WTC11 (cell line): Measurements from ENCODE around the gene PHF21B. TPM values are rescaled to one million over a fixed set of nuclear protein-coding genes. Genes with fewer than 3 reads are reported as not detected.
A peak's percentile ranks its signal among the peaks of the same experiment; 100 is the strongest.

Source experiments
- ATAC-seq: fragments of 200-7000 bp; cut with Tn5 transposase; 2 replicates; pipeline ENCODE4 v1.10.0; 2021; ENCODE audit warnings: mild to moderate bottlenecking, moderate library complexity
- CTCF ChIA-PET: fragments of 300-600 bp; sonication (Branson Sonifier 250); formaldehyde crosslinking; loops from one replicate; lab custom pipeline; 2021; ENCODE audit warnings: antibody characterized with exemption; lab: Charles Lee
- POLR2A ChIA-PET: fragments of 350-600 bp; sonication (Branson Sonifier 250); formaldehyde crosslinking; loops from one replicate; lab custom pipeline; 2021; ENCODE audit warnings: antibody characterized with exemption; lab: Charles Lee
- DNase-seq: peaks from one replicate; pipeline ENCODE4 v3.0.0; 2021; ENCODE audit warnings: low spot score
- H3K27ac Mint-ChIP-seq: 2 replicates; pipeline ENCODE4 v1.8.0; 2021; ENCODE audit warnings: mixed read lengths
- H3K27me3 Mint-ChIP-seq: 2 replicates; pipeline ENCODE4 v1.8.0; 2021; ENCODE audit warnings: low read depth, mild to moderate bottlenecking, moderate library complexity, mixed read lengths
- H3K36me3 Mint-ChIP-seq: 2 replicates; pipeline ENCODE4 v1.8.0; 2021; ENCODE audit warnings: mixed read lengths
- H3K4me1 Mint-ChIP-seq: 2 replicates; pipeline ENCODE4 v1.8.0; 2022; ENCODE audit warnings: mixed read lengths
- H3K4me3 Mint-ChIP-seq: 2 replicates; pipeline ENCODE4 v1.8.0; 2021; ENCODE audit warnings: mild to moderate bottlenecking, moderate library complexity, mixed read lengths
- H3K9me3 Mint-ChIP-seq: 2 replicates; pipeline ENCODE4 v1.8.0; 2021; ENCODE audit warnings: mixed read lengths
- ATF1 ChIP-seq: sonication (generic); formaldehyde crosslinking; IDR thresholded peaks from 2 replicates; pipeline ENCODE4 v1.8.1; 2023; ENCODE audit warnings: mild to moderate bottlenecking, moderate library complexity, missing genetic modification reagents
- GABPB1 ChIP-seq: sonication (generic); formaldehyde crosslinking; IDR thresholded peaks from 2 replicates; pipeline ENCODE4 v1.8.1; 2023; ENCODE audit warnings: mild to moderate bottlenecking, missing genetic modification reagents
- GRHL2 ChIP-seq: fragments of 250-450 bp; sonication (Bioruptor Pico); IDR thresholded peaks from 2 replicates; pipeline ENCODE4 v1.8.0; 2022; ENCODE audit warnings: mild to moderate bottlenecking, moderate library complexity; ENCODE audit not compliant: insufficient replicate concordance, severe bottlenecking
- HMGA2 ChIP-seq: fragments of 250-450 bp; sonication (Bioruptor Pico); IDR thresholded peaks from 2 replicates; pipeline ENCODE4 v1.4.0; 2021; ENCODE audit warnings: mild to moderate bottlenecking, moderate library complexity
- IRF2 ChIP-seq: sonication (generic); formaldehyde crosslinking; IDR thresholded peaks from 2 replicates; pipeline ENCODE4 v1.8.0; 2022; ENCODE audit warnings: low read depth, missing genetic modification reagents, borderline replicate concordance
- NR1H2 ChIP-seq: sonication (generic); formaldehyde crosslinking; IDR thresholded peaks from 2 replicates; pipeline ENCODE4 v1.9.0; 2021; ENCODE audit warnings: mild to moderate bottlenecking, moderate library complexity, missing genetic modification reagents
- ZNF396 ChIP-seq: fragments of 250-450 bp; sonication (Bioruptor Pico); IDR thresholded peaks from 2 replicates; pipeline ENCODE4 v1.8.0; 2021; ENCODE audit warnings: mild to moderate bottlenecking, moderate library complexity, borderline replicate concordance
- total RNA-seq: library from RNA; stranded (reverse); gene quantifications from 3 replicates; pipeline ENCODE4 v1.2.3, GENCODE V29; 2021
- TF ChIP-seq, protein P1 (sequence below): sonication (generic); formaldehyde crosslinking; IDR thresholded peaks from 2 replicates; pipeline ENCODE4 v1.8.1; 2022; ENCODE audit warnings: missing genetic modification reagents, borderline replicate concordance
- TF ChIP-seq, protein P2 (sequence below): sonication (generic); formaldehyde crosslinking; conservative IDR thresholded peaks from 2 replicates; pipeline ENCODE4 v1.8.1; 2023; ENCODE audit warnings: mild to moderate bottlenecking, low read depth, missing genetic modification reagents, moderate library complexity
- TF ChIP-seq, protein P3 (sequence below): sonication (generic); formaldehyde crosslinking; IDR thresholded peaks from 2 replicates; pipeline ENCODE4 v1.8.1; 2023; ENCODE audit warnings: mild to moderate bottlenecking, missing genetic modification reagents
- TF ChIP-seq, protein P4 (sequence below): sonication (generic); formaldehyde crosslinking; IDR thresholded peaks from 2 replicates; pipeline ENCODE4 v1.8.1; 2023; ENCODE audit warnings: mild to moderate bottlenecking, missing genetic modification reagents, borderline replicate concordance
- TF ChIP-seq, protein P5 (sequence below): sonication (generic); formaldehyde crosslinking; IDR thresholded peaks from 2 replicates; pipeline ENCODE4 v1.8.0; 2023; ENCODE audit warnings: mild to moderate bottlenecking, missing genetic modification reagents

PHF21B gene
- total RNA-seq, 1 experiment from 2014 or later: 107 TPM

DNA sequence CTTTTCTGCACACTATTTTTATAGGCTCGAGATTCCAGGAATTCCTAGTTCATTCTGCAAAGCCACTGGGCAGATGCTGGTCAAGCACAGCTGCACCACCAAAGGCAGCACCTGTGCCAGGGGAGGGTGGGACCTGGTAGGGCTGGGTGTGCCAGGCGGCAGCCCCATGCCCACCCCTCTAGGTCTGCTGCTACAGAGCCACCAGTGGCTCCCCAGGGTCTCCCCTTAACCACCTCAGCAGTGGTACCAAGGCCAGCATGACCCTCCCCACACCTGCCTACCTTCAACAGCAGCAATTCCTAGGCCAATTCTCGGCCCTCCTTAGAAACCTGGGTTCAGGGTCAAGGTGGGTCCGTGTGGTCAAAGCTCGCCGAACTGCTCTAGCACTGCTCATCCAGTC lies 39.5 kb downstream of the PHF21B start:
- POLR2A ChIA-PET: interaction anchor here (0.8 to 1.5 kb wide), 2 partner anchors 17 to 19 kb away, joined by 3 read pairs; no protein-coding TSS in a partner anchor
- CTCF ChIA-PET: interaction anchor here (0.6 kb wide), 1 partner anchor 142 kb away, joined by 5 read pairs; no protein-coding TSS in a partner anchor

More for the DNA sequence above, 39.5 kb downstream of the PHF21B start:
- Mint-ChIP-seq H3K4me3 (no peak overlapping the region), H3K27me3 (no peaks in the 10 kb centered on the region), H3K36me3 (peaks cover 41% of the 10 kb centered on the region), H3K27ac (peak overlapping the region; percentile 84; the same call in 1 of the 2 replicates), H3K9me3 (no peaks in the 10 kb centered on the region), H3K4me1 (peaks cover 83% of the 10 kb centered on the region)
- ATAC-seq (no peak), DNase-seq (no peak)
- TF ChIP-seq ATF1 (CRISPR knock-in tag) (no peak), HMGA2 (no peak), GABPB1 (no peak), GRHL2 (CRISPR knock-in tag) (no peak), ZNF396 (no peak), NR1H2 (CRISPR knock-in tag) (no peak), IRF2 (CRISPR knock-in tag) (no peak)
- TF ChIP-seq, protein P1, sequence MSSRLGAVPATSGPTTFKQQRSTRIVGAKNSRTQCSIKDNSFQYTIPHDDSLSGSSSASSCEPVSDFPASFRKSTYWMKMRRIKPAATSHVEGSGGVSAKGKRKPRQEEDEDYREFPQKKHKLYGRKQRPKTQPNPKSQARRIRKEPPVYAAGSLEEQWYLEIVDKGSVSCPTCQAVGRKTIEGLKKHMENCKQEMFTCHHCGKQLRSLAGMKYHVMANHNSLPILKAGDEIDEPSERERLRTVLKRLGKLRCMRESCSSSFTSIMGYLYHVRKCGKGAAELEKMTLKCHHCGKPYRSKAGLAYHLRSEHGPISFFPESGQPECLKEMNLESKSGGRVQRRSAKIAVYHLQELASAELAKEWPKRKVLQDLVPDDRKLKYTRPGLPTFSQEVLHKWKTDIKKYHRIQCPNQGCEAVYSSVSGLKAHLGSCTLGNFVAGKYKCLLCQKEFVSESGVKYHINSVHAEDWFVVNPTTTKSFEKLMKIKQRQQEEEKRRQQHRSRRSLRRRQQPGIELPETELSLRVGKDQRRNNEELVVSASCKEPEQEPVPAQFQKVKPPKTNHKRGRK (CRISPR knock-in tag): no peak
- TF ChIP-seq, protein P2, sequence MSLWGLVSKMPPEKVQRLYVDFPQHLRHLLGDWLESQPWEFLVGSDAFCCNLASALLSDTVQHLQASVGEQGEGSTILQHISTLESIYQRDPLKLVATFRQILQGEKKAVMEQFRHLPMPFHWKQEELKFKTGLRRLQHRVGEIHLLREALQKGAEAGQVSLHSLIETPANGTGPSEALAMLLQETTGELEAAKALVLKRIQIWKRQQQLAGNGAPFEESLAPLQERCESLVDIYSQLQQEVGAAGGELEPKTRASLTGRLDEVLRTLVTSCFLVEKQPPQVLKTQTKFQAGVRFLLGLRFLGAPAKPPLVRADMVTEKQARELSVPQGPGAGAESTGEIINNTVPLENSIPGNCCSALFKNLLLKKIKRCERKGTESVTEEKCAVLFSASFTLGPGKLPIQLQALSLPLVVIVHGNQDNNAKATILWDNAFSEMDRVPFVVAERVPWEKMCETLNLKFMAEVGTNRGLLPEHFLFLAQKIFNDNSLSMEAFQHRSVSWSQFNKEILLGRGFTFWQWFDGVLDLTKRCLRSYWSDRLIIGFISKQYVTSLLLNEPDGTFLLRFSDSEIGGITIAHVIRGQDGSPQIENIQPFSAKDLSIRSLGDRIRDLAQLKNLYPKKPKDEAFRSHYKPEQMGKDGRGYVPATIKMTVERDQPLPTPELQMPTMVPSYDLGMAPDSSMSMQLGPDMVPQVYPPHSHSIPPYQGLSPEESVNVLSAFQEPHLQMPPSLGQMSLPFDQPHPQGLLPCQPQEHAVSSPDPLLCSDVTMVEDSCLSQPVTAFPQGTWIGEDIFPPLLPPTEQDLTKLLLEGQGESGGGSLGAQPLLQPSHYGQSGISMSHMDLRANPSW (CRISPR knock-in tag): no peak
- TF ChIP-seq, protein P3, sequence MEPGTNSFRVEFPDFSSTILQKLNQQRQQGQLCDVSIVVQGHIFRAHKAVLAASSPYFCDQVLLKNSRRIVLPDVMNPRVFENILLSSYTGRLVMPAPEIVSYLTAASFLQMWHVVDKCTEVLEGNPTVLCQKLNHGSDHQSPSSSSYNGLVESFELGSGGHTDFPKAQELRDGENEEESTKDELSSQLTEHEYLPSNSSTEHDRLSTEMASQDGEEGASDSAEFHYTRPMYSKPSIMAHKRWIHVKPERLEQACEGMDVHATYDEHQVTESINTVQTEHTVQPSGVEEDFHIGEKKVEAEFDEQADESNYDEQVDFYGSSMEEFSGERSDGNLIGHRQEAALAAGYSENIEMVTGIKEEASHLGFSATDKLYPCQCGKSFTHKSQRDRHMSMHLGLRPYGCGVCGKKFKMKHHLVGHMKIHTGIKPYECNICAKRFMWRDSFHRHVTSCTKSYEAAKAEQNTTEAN (CRISPR knock-in tag): no peak
- TF ChIP-seq, protein P4, sequence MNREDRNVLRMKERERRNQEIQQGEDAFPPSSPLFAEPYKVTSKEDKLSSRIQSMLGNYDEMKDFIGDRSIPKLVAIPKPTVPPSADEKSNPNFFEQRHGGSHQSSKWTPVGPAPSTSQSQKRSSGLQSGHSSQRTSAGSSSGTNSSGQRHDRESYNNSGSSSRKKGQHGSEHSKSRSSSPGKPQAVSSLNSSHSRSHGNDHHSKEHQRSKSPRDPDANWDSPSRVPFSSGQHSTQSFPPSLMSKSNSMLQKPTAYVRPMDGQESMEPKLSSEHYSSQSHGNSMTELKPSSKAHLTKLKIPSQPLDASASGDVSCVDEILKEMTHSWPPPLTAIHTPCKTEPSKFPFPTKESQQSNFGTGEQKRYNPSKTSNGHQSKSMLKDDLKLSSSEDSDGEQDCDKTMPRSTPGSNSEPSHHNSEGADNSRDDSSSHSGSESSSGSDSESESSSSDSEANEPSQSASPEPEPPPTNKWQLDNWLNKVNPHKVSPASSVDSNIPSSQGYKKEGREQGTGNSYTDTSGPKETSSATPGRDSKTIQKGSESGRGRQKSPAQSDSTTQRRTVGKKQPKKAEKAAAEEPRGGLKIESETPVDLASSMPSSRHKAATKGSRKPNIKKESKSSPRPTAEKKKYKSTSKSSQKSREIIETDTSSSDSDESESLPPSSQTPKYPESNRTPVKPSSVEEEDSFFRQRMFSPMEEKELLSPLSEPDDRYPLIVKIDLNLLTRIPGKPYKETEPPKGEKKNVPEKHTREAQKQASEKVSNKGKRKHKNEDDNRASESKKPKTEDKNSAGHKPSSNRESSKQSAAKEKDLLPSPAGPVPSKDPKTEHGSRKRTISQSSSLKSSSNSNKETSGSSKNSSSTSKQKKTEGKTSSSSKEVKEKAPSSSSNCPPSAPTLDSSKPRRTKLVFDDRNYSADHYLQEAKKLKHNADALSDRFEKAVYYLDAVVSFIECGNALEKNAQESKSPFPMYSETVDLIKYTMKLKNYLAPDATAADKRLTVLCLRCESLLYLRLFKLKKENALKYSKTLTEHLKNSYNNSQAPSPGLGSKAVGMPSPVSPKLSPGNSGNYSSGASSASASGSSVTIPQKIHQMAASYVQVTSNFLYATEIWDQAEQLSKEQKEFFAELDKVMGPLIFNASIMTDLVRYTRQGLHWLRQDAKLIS (CRISPR knock-in tag): no peak
- TF ChIP-seq, protein P5, sequence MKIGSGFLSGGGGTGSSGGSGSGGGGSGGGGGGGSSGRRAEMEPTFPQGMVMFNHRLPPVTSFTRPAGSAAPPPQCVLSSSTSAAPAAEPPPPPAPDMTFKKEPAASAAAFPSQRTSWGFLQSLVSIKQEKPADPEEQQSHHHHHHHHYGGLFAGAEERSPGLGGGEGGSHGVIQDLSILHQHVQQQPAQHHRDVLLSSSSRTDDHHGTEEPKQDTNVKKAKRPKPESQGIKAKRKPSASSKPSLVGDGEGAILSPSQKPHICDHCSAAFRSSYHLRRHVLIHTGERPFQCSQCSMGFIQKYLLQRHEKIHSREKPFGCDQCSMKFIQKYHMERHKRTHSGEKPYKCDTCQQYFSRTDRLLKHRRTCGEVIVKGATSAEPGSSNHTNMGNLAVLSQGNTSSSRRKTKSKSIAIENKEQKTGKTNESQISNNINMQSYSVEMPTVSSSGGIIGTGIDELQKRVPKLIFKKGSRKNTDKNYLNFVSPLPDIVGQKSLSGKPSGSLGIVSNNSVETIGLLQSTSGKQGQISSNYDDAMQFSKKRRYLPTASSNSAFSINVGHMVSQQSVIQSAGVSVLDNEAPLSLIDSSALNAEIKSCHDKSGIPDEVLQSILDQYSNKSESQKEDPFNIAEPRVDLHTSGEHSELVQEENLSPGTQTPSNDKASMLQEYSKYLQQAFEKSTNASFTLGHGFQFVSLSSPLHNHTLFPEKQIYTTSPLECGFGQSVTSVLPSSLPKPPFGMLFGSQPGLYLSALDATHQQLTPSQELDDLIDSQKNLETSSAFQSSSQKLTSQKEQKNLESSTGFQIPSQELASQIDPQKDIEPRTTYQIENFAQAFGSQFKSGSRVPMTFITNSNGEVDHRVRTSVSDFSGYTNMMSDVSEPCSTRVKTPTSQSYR (CRISPR knock-in tag): no peak
